Trophoblast cell (in vitro differentiated cells and primary cell): ENCODE data around the gene GNG14.

Experiments
- DNase-seq, 2 donors: peaks; one replicate each; pipeline ENCODE4 v3.0.0-alpha.2; 2016
- H2AFZ ChIP-seq: 2 replicates; pipeline ENCODE4 v1.6.1; 2013; ENCODE audit warnings: low read length, moderate library complexity, mild to moderate bottlenecking; ENCODE audit not compliant: insufficient read depth, poor library complexity
- H2AK5ac ChIP-seq: 2 replicates; pipeline ENCODE4 v1.6.1; 2013; ENCODE audit warnings: mild to moderate bottlenecking, low read length
- H2BK120ac ChIP-seq: 2 replicates; pipeline ENCODE4 v1.6.1; 2013; ENCODE audit warnings: low read length, mild to moderate bottlenecking, moderate library complexity; ENCODE audit not compliant: insufficient read depth, poor library complexity
- H2BK12ac ChIP-seq: 2 replicates; pipeline ENCODE4 v1.6.1; 2013; ENCODE audit warnings: mild to moderate bottlenecking, low read length, moderate library complexity
- H2BK5ac ChIP-seq: 2 replicates; pipeline ENCODE4 v1.6.1; 2013; ENCODE audit warnings: low read length, low read depth, moderate library complexity, mild to moderate bottlenecking; ENCODE audit not compliant: poor library complexity
- H3K14ac ChIP-seq: 2 replicates; pipeline ENCODE4 v1.6.1; 2013; ENCODE audit warnings: mild to moderate bottlenecking, low read length
- H3K18ac ChIP-seq: 2 replicates; pipeline ENCODE4 v1.6.1; 2013; ENCODE audit warnings: mild to moderate bottlenecking, low read length
- H3K23ac ChIP-seq: 2 replicates; pipeline ENCODE4 v1.6.1; 2013; ENCODE audit warnings: low read length
- H3K27ac ChIP-seq: 2 replicates; pipeline ENCODE4 v1.5.1; 2013; ENCODE audit warnings: low read depth, mild to moderate bottlenecking, inconsistent platforms, low read length, moderate library complexity
- H3K27me3 ChIP-seq: 2 replicates; pipeline ENCODE4 v1.6.1; 2013; ENCODE audit warnings: inconsistent platforms, mild to moderate bottlenecking, low read length, moderate library complexity; ENCODE audit not compliant: insufficient read depth
- H3K36me3 ChIP-seq, 2 experiments: 1 replicate in 1 of 2; 2 replicates in 1 of 2; pipeline ENCODE4 v1.6.1; 2013; ENCODE audit warnings: low read length in 2 of 2, mild to moderate bottlenecking in 2 of 2, moderate library complexity in 1 of 2; ENCODE audit not compliant: insufficient read depth in 2 of 2, control insufficient read depth in 1 of 2
- H3K4ac ChIP-seq: 2 replicates; pipeline ENCODE4 v1.6.1; 2013; ENCODE audit warnings: low read depth, mild to moderate bottlenecking, low read length, moderate library complexity
- H3K4me1 ChIP-seq, 2 experiments: 1 replicate in 1 of 2; 2 replicates in 1 of 2; pipeline ENCODE4 v1.6.1; 2013; ENCODE audit warnings: low read length in 2 of 2, mild to moderate bottlenecking in 2 of 2, moderate library complexity in 1 of 2; ENCODE audit not compliant: insufficient read depth in 2 of 2, control insufficient read depth in 1 of 2
- H3K4me2 ChIP-seq: 2 replicates; pipeline ENCODE4 v1.6.1; 2013; ENCODE audit warnings: inconsistent platforms, mild to moderate bottlenecking, low read length, moderate library complexity
- H3K4me3 ChIP-seq: 2 replicates; pipeline ENCODE4 v1.5.1; 2013; ENCODE audit warnings: mild to moderate bottlenecking, low read depth, low read length, inconsistent platforms
- H3K79me1 ChIP-seq: one replicate; pipeline ENCODE4 v1.6.1; 2013; ENCODE audit warnings: low read length
- H3K79me2 ChIP-seq: 2 replicates; pipeline ENCODE4 v1.6.1; 2013; ENCODE audit warnings: low read length, mild to moderate bottlenecking; ENCODE audit not compliant: control insufficient read depth, insufficient read depth, poor library complexity
- H3K9ac ChIP-seq: 2 replicates; pipeline ENCODE4 v1.6.1; 2013; ENCODE audit warnings: mild to moderate bottlenecking, low read length
- H3K9me3 ChIP-seq: 2 replicates; pipeline ENCODE4 v1.6.1; 2013; ENCODE audit warnings: low read depth, mild to moderate bottlenecking, control low read depth, inconsistent platforms, low read length; ENCODE audit not compliant: insufficient read depth
- H4K12ac ChIP-seq: 2 replicates; pipeline ENCODE4 v1.6.1; 2013; ENCODE audit warnings: low read depth, mild to moderate bottlenecking, low read length, moderate library complexity
- H4K8ac ChIP-seq: 2 replicates; pipeline ENCODE4 v1.6.1; 2013; ENCODE audit warnings: low read depth, mild to moderate bottlenecking, low read length, moderate library complexity
- H4K91ac ChIP-seq: one replicate; pipeline ENCODE4 v1.6.1; 2013; ENCODE audit warnings: low read depth, mild to moderate bottlenecking, low read length, moderate library complexity
- WGBS: extraction: QIAGEN DNeasy Blood & Tissue Kit; methylation state at CpG from one replicate; pipeline ENCODE4 v1.1.7; 2013; ENCODE audit warnings: missing lambda C conversion rate; ENCODE audit not compliant: insufficient read length, insufficient coverage; ENCODE audit errors: extremely low coverage; 5-methylcytosine and 5-hydroxymethylcytosine counted together

GNG14 gene

DNA sequence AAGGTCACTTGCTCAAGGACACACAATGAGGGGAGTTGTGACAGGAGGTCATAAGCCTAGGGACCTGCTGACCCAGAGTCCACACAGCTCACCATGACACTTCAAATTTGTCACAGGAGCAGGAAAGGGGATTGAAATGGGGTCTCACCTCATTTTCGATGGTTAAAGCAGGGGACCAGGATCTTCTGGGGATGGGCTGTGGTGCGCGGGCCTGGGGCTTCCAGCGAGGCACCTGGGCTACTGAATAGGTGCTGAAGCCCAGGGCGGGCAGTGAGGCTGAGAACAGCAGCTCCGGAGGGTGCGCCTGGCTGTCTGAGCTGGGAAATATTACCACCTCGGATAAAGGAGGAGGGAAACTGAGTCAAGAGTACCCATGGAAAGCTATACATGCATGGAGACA is 32.3 kb upstream of the GNG14 start:
- H3K18ac ChIP-seq, result no peak overlapping the region
- no peak overlapping the region for H2BK120ac ChIP-seq
- H3K4me2 ChIP-seq, result no peak overlapping the region
- H3K4ac ChIP-seq, result no peak overlapping the region
- H3K27me3 ChIP-seq, result no peaks in the 10 kb centered on the region
- H3K79me2 ChIP-seq, result no peaks in the 10 kb centered on the region
- no peak overlapping the region for H2AFZ ChIP-seq
- no peak for DNase-seq
- H3K27ac ChIP-seq, result no peak overlapping the region
- no peak overlapping the region for H4K12ac ChIP-seq
- H4K91ac ChIP-seq, result no peak overlapping the region
- H3K79me1 ChIP-seq, result no peaks in the 10 kb centered on the region
- H3K4me1 ChIP-seq, result no peaks in the 10 kb centered on the region
- no peak overlapping the region for H2BK12ac ChIP-seq
- H3K4me3 ChIP-seq, result no peak overlapping the region
- peaks cover 1% of the 10 kb centered on the region for H3K9me3 ChIP-seq
- H4K8ac ChIP-seq, result no peak overlapping the region
- H3K9ac ChIP-seq, result no peak overlapping the region
- H2AK5ac ChIP-seq, result no peak overlapping the region
- WGBS, result no CpG with 5 or more reads among the region's 8 CpGs
- no peak overlapping the region for H3K14ac ChIP-seq
- no peak overlapping the region for H3K23ac ChIP-seq
- H2BK5ac ChIP-seq, result no peak overlapping the region
- H3K36me3 ChIP-seq, result peaks cover 38 to 41% of the 10 kb centered on the region in 2 experiments

DNA sequence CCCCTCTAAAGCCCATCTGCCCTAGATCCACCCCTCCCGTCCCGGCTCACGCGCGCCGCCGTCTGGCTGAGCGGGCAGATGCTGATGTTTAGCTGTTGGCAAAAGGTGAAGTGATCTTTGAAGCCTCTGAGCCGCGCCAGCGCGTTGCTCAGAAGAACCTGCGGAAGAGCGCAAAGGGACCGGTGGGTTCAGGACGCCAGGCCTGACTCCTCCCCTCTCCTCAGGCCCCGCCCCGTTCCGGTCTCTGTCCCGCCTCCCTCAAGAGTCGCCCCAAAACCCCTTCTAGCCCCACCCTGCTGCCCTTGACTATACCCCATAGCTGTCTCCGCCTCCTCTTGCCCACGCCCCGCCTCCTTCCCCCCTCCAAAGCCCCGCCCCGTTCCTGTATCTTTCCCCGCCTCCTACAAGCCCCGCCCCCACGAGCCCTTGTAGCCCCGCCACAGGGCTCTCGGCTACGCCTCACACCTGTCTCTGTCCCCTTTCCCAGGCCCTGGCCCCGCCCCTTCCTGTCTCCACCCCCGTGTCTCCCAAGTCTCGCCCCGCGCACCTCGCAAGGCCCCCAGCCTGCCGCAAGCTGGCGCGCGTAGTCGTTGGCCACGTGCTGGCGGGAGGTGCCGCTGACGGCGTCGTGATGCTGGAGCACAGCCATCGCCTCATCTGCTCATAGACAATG is 30.8 kb upstream of the GNG14 start:
- no peak overlapping the region for H2AFZ ChIP-seq
- no peak overlapping the region for H4K12ac ChIP-seq
- no peak overlapping the region for H3K4me2 ChIP-seq
- H2BK5ac ChIP-seq, result no peak overlapping the region
- no peak overlapping the region for H2BK120ac ChIP-seq
- H3K79me2 ChIP-seq, result no peaks in the 10 kb centered on the region
- H3K79me1 ChIP-seq, result no peaks in the 10 kb centered on the region
- H2BK12ac ChIP-seq, result no peak overlapping the region
- H3K4ac ChIP-seq, result no peak overlapping the region
- no peaks in the 10 kb centered on the region for H3K4me1 ChIP-seq
- no peak overlapping the region for H3K27ac ChIP-seq
- H3K4me3 ChIP-seq, result no peak overlapping the region
- no CpG with 5 or more reads among the region's 50 CpGs for WGBS
- no peaks in the 10 kb centered on the region for H3K27me3 ChIP-seq
- no peak overlapping the region for H3K23ac ChIP-seq
- no peak overlapping the region for H4K8ac ChIP-seq
- no peak overlapping the region for H3K18ac ChIP-seq
- DNase-seq, result no peak
- H3K9me3 ChIP-seq, result peaks cover 1% of the 10 kb centered on the region
- no peak overlapping the region for H3K9ac ChIP-seq
- no peak overlapping the region for H3K14ac ChIP-seq
- peaks cover 39 to 44% of the 10 kb centered on the region in 2 experiments for H3K36me3 ChIP-seq
- no peak overlapping the region for H2AK5ac ChIP-seq
- no peak overlapping the region for H4K91ac ChIP-seq

DNA sequence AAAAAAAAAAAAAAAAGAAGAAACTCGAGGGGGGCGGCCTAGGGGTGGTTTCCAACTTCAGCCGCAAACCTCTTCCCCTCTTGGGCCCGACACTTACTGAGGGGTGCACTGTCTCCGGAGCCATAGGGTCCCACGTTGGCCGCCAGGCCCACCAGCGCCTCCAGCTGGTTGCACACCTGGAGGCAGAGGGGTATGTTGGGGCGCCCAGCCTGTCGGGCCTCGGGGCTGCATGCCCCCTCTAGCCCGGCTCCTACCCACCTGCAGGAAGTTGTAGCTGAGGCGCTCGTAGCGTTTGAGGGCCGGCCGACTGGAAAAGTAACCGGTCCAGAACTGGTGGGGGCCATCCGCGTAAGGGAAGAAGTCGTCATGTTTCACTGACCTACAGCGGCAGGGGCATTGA is 29.8 kb upstream of the GNG14 start:
- H2AFZ ChIP-seq, result no peak overlapping the region
- H3K4me3 ChIP-seq, result no peak overlapping the region
- H2BK120ac ChIP-seq, result no peak overlapping the region
- no peak overlapping the region for H2BK12ac ChIP-seq
- no peak for DNase-seq
- no CpG with 5 or more reads among the region's 22 CpGs for WGBS
- H3K79me2 ChIP-seq, result no peaks in the 10 kb centered on the region
- H4K91ac ChIP-seq, result no peak overlapping the region
- no peak overlapping the region for H4K8ac ChIP-seq
- H3K27me3 ChIP-seq, result no peaks in the 10 kb centered on the region
- H2BK5ac ChIP-seq, result no peak overlapping the region
- no peak overlapping the region for H3K9ac ChIP-seq
- H3K4me2 ChIP-seq, result no peak overlapping the region
- H3K27ac ChIP-seq, result no peak overlapping the region
- peaks cover 38 to 41% of the 10 kb centered on the region in 2 experiments for H3K36me3 ChIP-seq
- peaks cover 1% of the 10 kb centered on the region for H3K9me3 ChIP-seq
- no peaks in the 10 kb centered on the region for H3K79me1 ChIP-seq
- no peak overlapping the region for H2AK5ac ChIP-seq
- no peak overlapping the region for H4K12ac ChIP-seq
- H3K23ac ChIP-seq, result no peak overlapping the region
- H3K14ac ChIP-seq, result no peak overlapping the region
- H3K18ac ChIP-seq, result no peak overlapping the region
- H3K4me1 ChIP-seq, result no peaks in the 10 kb centered on the region
- H3K4ac ChIP-seq, result no peak overlapping the region

DNA sequence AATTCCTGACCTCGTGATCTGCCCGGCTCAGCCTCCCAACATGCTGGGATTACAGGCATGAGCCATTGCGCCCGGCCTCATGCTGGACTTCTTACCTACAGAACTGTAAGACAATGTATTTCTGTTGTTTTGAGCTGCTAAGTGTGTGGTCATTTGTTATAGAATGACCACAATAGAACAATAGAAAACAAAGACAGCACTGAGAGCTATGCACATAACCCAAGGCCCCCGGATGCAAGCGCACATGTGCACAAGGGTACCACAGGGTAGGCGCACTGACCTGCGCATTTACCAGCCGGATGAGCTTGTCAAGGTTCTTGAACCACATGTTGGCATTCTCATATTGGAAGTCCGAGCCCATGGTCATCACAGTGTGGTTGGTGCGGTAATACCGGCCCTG is 26.8 kb upstream of the GNG14 start:
- no peak overlapping the region for H3K4me2 ChIP-seq
- no peak overlapping the region for H3K4me3 ChIP-seq
- no peak overlapping the region for H3K9ac ChIP-seq
- no peak overlapping the region for H3K18ac ChIP-seq
- no peak overlapping the region for H3K14ac ChIP-seq
- no peak overlapping the region for H2AK5ac ChIP-seq
- no peaks in the 10 kb centered on the region for H3K79me1 ChIP-seq
- DNase-seq, result no peak
- no CpG with 5 or more reads among the region's 12 CpGs for WGBS
- no peak overlapping the region for H3K23ac ChIP-seq
- H4K8ac ChIP-seq, result no peak overlapping the region
- H4K91ac ChIP-seq, result no peak overlapping the region
- H2BK5ac ChIP-seq, result no peak overlapping the region
- no peak overlapping the region for H3K4ac ChIP-seq
- peaks cover 48 to 54% of the 10 kb centered on the region in 2 experiments for H3K36me3 ChIP-seq
- H2BK12ac ChIP-seq, result no peak overlapping the region
- H3K9me3 ChIP-seq, result peaks cover 1% of the 10 kb centered on the region
- H3K27ac ChIP-seq, result no peak overlapping the region
- peaks cover 3 to 5% of the 10 kb centered on the region in 2 experiments for H3K4me1 ChIP-seq
- H4K12ac ChIP-seq, result no peak overlapping the region
- H3K79me2 ChIP-seq, result no peaks in the 10 kb centered on the region
- H3K27me3 ChIP-seq, result no peaks in the 10 kb centered on the region
- H2BK120ac ChIP-seq, result no peak overlapping the region
- no peak overlapping the region for H2AFZ ChIP-seq
